Measurements from ENCODE around the gene SH3BP1.

DNA sequence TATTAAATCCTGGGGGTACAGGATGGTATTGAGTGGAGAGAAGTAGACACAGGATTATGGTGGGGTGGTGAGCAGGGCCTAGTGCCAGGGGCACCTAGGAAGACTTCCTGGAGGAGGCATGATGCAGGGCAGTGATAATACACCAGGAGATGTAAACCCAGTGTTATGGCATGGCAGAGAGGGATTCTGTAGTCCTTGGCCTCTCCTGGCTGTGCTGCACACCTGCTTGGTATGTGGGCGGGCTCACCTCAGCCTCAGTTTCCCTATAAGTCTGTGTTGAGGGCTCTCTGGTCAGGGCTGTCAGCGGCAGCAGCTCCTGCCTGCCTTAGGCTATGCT, 21.2 kb downstream of the SH3BP1 start:
- no peak for TF ChIP-seq POLR2A (IDR thresholded peaks at IDR 0.05; ENCODE audit: low read depth, low read length)
- TF ChIP-seq POU2F2 (IDR thresholded peaks at IDR 0.05; ENCODE audit: low read depth, low read length) = no peak

Measured in GM12891 (cell line).